SK-N-SH treated with all-trans-retinoic acid at 6 μM for 48 hours (cell line): ENCODE results near the gene MNAT1.

ENCODE experiments used
- ATAC-seq: fragments of 200-7000 bp; cut with Tn5 transposase; 3 replicates; pipeline ENCODE4 v1.9.1; 2020; ENCODE audit warnings: mild to moderate bottlenecking, moderate library complexity
- ARNTL ChIP-seq: fragments of 450-650 bp; formaldehyde crosslinking; IDR thresholded peaks from 2 replicates; pipeline ENCODE4 v1.5.0; 2020; ENCODE audit warnings: low read depth, mild to moderate bottlenecking, moderate library complexity, borderline replicate concordance
- BACH2 ChIP-seq: fragments of 250-450 bp; sonication (Bioruptor Pico); IDR thresholded peaks from 2 replicates; pipeline ENCODE4 v1.9.0; 2021; ENCODE audit warnings: mild to moderate bottlenecking, borderline replicate concordance
- CSDC2 ChIP-seq: fragments of 250-450 bp; sonication (Bioruptor Pico); IDR thresholded peaks from 2 replicates; pipeline ENCODE4 v1.5.0; 2020; ENCODE audit warnings: mild to moderate bottlenecking, moderate library complexity
- ESRRG ChIP-seq: fragments of 250-450 bp; sonication (Bioruptor Pico); IDR thresholded peaks from 2 replicates; pipeline ENCODE4 v1.6.1; 2021; ENCODE audit warnings: mild to moderate bottlenecking
- GLIS3 ChIP-seq: fragments of 250-450 bp; sonication (Bioruptor Pico); IDR thresholded peaks from 2 replicates; pipeline ENCODE4 v1.5.0; 2020; ENCODE audit warnings: mild to moderate bottlenecking, moderate library complexity
- OSR1 ChIP-seq: fragments of 250-450 bp; sonication (Bioruptor Pico); IDR thresholded peaks from 2 replicates; pipeline ENCODE4 v1.8.0; 2022; ENCODE audit warnings: moderate library complexity, mild to moderate bottlenecking, inconsistent platforms
- PPARA ChIP-seq: fragments of 250-450 bp; sonication (Bioruptor Pico); IDR thresholded peaks from 2 replicates; pipeline ENCODE4 v1.5.0; 2020; ENCODE audit warnings: mild to moderate bottlenecking, borderline replicate concordance
- RARB ChIP-seq: fragments of 250-450 bp; sonication (Bioruptor Pico); IDR thresholded peaks from 2 replicates; pipeline ENCODE4 v1.8.0; 2021; ENCODE audit warnings: mild to moderate bottlenecking, moderate library complexity
- SNAI2 ChIP-seq: fragments of 250-450 bp; sonication (Bioruptor Pico); IDR thresholded peaks from 2 replicates; pipeline ENCODE4 v1.5.0; 2020; ENCODE audit warnings: mild to moderate bottlenecking, moderate library complexity
- TCF4 ChIP-seq: fragments of 250-450 bp; sonication (Bioruptor Pico); IDR thresholded peaks from 2 replicates; pipeline ENCODE4 v1.8.0; 2021; ENCODE audit warnings: mild to moderate bottlenecking, moderate library complexity, borderline replicate concordance
- TOX ChIP-seq: fragments of 250-450 bp; sonication (Bioruptor Pico); IDR thresholded peaks from 2 replicates; pipeline ENCODE4 v1.8.0; 2021; ENCODE audit warnings: mild to moderate bottlenecking, moderate library complexity, borderline replicate concordance
- ZC3H10 ChIP-seq: fragments of 250-450 bp; sonication (Bioruptor Pico); IDR thresholded peaks from 2 replicates; pipeline ENCODE4 v1.5.1; 2021; ENCODE audit warnings: mild to moderate bottlenecking, moderate library complexity
- ZFP3 ChIP-seq: fragments of 250-450 bp; sonication (Bioruptor Pico); IDR thresholded peaks from 2 replicates; pipeline ENCODE4 v1.5.0; 2020; ENCODE audit warnings: mild to moderate bottlenecking, moderate library complexity
- ZFP30 ChIP-seq: fragments of 450-650 bp; formaldehyde crosslinking; IDR thresholded peaks from 2 replicates; pipeline ENCODE4 v1.5.0; 2022; ENCODE audit warnings: mild to moderate bottlenecking, moderate library complexity
- ZNF565 ChIP-seq: fragments of 450-650 bp; formaldehyde crosslinking; conservative IDR thresholded peaks from 2 replicates; pipeline ENCODE4 v1.5.0; 2020; ENCODE audit warnings: low read depth, mild to moderate bottlenecking, moderate library complexity
- ZNF70 ChIP-seq: fragments of 450-650 bp; formaldehyde crosslinking; IDR thresholded peaks from 2 replicates; pipeline ENCODE4 v1.5.0; 2020; ENCODE audit warnings: mild to moderate bottlenecking, moderate library complexity
- ZNF8 ChIP-seq: fragments of 450-650 bp; formaldehyde crosslinking; IDR thresholded peaks from 2 replicates; pipeline ENCODE4 v1.5.0; 2020; ENCODE audit warnings: mild to moderate bottlenecking, moderate library complexity
- TF ChIP-seq, protein P1 (sequence below): fragments of 250-450 bp; sonication (Bioruptor Pico); IDR thresholded peaks from 2 replicates; pipeline ENCODE4 v1.5.1; 2021; ENCODE audit warnings: mild to moderate bottlenecking, moderate library complexity
- TF ChIP-seq, protein P2 (sequence below): fragments of 250-450 bp; sonication (Bioruptor Pico); IDR thresholded peaks from 2 replicates; pipeline ENCODE4 v1.8.0; 2020; ENCODE audit warnings: mild to moderate bottlenecking, moderate library complexity, borderline replicate concordance
- TF ChIP-seq, protein P3 (sequence below): fragments of 250-450 bp; sonication (Bioruptor Pico); IDR thresholded peaks from 2 replicates; pipeline ENCODE4 v1.8.0; 2021; ENCODE audit warnings: low read depth, mild to moderate bottlenecking, moderate library complexity, borderline replicate concordance
- TF ChIP-seq, protein P4 (sequence below): fragments of 250-450 bp; sonication (Bioruptor Pico); IDR thresholded peaks from 2 replicates; pipeline ENCODE4 v1.5.1; 2020; ENCODE audit warnings: low read depth, mild to moderate bottlenecking, moderate library complexity
- TF ChIP-seq, protein P5 (sequence below): fragments of 250-450 bp; sonication (Bioruptor Pico); IDR thresholded peaks from 2 replicates; pipeline ENCODE4 v1.5.0; 2020; ENCODE audit warnings: mild to moderate bottlenecking, moderate library complexity

The MNAT1 gene

DNA sequence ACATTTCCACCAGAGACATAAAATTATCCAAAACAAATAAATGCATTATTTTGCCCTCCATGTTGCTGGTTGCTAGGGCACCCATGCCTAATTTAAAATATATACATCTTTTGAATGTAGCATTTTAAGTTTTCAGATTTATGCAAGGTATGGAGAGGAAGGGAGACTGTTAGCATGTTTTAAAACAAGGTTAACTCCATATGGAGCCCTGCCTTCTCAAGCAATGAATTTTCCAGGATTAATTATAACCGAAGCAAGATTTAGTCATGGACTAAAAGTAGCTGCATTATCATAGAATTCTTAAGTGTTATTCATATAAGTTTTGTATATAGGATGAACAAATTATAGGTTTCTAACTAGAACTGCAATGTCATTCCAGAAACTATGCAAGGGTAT is 209.1 kb downstream of the MNAT1 start (continued):
- TF ChIP-seq, protein P1, sequence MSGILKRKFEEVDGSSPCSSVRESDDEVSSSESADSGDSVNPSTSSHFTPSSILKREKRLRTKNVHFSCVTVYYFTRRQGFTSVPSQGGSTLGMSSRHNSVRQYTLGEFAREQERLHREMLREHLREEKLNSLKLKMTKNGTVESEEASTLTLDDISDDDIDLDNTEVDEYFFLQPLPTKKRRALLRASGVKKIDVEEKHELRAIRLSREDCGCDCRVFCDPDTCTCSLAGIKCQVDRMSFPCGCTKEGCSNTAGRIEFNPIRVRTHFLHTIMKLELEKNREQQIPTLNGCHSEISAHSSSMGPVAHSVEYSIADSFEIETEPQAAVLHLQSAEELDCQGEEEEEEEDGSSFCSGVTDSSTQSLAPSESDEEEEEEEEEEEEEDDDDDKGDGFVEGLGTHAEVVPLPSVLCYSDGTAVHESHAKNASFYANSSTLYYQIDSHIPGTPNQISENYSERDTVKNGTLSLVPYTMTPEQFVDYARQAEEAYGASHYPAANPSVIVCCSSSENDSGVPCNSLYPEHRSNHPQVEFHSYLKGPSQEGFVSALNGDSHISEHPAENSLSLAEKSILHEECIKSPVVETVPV = no peak
- TF ChIP-seq ZFP3 (no peak), RARB (CRISPR knock-in tag) (no peak), ZNF70 (CRISPR knock-in tag) (no peak), ESRRG (no peak)
- TF ChIP-seq, protein P2, sequence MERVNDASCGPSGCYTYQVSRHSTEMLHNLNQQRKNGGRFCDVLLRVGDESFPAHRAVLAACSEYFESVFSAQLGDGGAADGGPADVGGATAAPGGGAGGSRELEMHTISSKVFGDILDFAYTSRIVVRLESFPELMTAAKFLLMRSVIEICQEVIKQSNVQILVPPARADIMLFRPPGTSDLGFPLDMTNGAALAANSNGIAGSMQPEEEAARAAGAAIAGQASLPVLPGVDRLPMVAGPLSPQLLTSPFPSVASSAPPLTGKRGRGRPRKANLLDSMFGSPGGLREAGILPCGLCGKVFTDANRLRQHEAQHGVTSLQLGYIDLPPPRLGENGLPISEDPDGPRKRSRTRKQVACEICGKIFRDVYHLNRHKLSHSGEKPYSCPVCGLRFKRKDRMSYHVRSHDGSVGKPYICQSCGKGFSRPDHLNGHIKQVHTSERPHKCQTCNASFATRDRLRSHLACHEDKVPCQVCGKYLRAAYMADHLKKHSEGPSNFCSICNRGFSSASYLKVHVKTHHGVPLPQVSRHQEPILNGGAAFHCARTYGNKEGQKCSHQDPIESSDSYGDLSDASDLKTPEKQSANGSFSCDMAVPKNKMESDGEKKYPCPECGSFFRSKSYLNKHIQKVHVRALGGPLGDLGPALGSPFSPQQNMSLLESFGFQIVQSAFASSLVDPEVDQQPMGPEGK (CRISPR knock-in tag) = no peak
- TF ChIP-seq, protein P3, sequence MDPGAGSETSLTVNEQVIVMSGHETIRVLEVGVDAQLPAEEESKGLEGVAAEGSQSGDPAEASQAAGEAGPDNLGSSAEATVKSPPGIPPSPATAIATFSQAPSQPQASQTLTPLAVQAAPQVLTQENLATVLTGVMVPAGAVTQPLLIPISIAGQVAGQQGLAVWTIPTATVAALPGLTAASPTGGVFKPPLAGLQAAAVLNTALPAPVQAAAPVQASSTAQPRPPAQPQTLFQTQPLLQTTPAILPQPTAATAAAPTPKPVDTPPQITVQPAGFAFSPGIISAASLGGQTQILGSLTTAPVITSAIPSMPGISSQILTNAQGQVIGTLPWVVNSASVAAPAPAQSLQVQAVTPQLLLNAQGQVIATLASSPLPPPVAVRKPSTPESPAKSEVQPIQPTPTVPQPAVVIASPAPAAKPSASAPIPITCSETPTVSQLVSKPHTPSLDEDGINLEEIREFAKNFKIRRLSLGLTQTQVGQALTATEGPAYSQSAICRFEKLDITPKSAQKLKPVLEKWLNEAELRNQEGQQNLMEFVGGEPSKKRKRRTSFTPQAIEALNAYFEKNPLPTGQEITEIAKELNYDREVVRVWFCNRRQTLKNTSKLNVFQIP = no peak

DNA sequence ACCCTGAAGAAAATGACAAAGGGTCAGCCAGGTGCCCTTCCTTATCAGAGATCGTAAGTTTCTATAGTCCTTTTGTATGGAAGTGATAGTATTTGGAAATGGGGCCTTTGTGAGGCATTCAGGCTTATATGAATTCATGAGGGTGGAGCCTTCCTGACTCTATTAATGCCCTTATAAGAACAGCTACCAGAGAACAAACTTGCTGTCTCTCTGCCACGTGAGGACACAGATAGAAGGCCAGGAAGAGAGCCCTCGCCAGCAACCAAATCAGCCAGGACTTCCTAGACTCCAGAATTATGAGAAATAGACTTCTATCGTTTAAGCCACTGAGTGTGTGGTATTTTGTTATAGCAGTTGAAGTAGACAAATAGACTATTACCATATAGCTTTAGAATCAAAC is 209.6 kb downstream of the MNAT1 start:
- TF ChIP-seq SNAI2 (CRISPR knock-in tag) (no peak), RARB (CRISPR knock-in tag) (no peak), PPARA (no peak), ZC3H10 (CRISPR knock-in tag) (no peak), TOX (CRISPR knock-in tag) (no peak), GLIS3 (CRISPR knock-in tag) (no peak), ZNF70 (CRISPR knock-in tag) (no peak), ZNF8 (CRISPR knock-in tag) (no peak), ZFP3 (no peak), ARNTL (CRISPR knock-in tag) (no peak), OSR1 (no peak), ZNF565 (CRISPR knock-in tag) (no peak), ESRRG (no peak), TCF4 (no peak), CSDC2 (CRISPR knock-in tag) (no peak), BACH2 (no peak), ZFP30 (CRISPR knock-in tag) (no peak)
- TF ChIP-seq, protein P2 (CRISPR knock-in tag) = no peak
- TF ChIP-seq, protein P4, sequence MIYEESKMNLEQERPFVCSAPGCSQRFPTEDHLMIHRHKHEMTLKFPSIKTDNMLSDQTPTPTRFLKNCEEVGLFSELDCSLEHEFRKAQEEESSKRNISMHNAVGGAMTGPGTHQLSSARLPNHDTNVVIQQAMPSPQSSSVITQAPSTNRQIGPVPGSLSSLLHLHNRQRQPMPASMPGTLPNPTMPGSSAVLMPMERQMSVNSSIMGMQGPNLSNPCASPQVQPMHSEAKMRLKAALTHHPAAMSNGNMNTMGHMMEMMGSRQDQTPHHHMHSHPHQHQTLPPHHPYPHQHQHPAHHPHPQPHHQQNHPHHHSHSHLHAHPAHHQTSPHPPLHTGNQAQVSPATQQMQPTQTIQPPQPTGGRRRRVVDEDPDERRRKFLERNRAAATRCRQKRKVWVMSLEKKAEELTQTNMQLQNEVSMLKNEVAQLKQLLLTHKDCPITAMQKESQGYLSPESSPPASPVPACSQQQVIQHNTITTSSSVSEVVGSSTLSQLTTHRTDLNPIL (CRISPR knock-in tag) = no peak
- TF ChIP-seq, protein P5, sequence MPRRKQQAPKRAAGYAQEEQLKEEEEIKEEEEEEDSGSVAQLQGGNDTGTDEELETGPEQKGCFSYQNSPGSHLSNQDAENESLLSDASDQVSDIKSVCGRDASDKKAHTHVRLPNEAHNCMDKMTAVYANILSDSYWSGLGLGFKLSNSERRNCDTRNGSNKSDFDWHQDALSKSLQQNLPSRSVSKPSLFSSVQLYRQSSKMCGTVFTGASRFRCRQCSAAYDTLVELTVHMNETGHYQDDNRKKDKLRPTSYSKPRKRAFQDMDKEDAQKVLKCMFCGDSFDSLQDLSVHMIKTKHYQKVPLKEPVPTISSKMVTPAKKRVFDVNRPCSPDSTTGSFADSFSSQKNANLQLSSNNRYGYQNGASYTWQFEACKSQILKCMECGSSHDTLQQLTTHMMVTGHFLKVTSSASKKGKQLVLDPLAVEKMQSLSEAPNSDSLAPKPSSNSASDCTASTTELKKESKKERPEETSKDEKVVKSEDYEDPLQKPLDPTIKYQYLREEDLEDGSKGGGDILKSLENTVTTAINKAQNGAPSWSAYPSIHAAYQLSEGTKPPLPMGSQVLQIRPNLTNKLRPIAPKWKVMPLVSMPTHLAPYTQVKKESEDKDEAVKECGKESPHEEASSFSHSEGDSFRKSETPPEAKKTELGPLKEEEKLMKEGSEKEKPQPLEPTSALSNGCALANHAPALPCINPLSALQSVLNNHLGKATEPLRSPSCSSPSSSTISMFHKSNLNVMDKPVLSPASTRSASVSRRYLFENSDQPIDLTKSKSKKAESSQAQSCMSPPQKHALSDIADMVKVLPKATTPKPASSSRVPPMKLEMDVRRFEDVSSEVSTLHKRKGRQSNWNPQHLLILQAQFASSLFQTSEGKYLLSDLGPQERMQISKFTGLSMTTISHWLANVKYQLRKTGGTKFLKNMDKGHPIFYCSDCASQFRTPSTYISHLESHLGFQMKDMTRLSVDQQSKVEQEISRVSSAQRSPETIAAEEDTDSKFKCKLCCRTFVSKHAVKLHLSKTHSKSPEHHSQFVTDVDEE (CRISPR knock-in tag) = no peak
- TF ChIP-seq, all 23 proteins: peak for 0
- no peak for ATAC-seq
